Measurements from ENCODE around the gene CES3.

CES3 gene

DNA sequence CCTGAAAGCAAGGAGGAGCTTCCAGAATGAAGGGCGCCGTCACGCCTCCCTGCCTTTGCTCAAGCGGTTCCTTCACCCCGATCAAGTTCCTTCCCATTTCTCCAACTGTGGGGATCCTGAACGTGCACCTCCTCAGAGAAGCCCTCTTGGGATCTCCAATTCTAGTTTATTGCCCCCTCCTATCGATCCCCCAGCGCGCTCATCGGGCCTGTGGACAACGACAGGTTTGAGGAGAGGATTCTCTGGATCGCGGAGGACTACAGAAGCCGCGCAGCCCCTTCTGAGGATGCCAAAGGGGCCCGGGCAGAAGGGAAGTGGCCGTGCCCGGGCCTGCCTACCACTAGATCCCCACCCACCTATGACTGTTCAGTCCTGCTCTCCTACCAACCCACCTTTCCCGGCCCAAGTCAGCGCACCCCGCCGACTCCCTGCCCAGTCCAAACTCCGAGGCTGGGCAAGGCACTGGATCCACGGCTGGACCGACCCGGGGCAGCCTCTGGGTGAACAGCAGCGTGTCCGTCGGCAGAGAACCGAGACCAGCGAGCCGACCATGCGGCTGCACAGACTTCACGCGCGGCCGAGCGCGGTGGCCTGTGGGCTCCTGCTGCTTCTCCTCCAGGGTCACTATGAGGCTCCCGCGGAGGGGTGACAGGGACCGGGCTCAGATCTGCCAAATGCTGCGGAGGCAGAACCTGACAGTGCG is 12.8 kb upstream of the CES3 start:
- H3K36me3 ChIP-seq (ENCODE audit: low read length): no peaks in the 10 kb centered on the region
- no peak overlapping the region for H3K27ac ChIP-seq (ENCODE audit: low read depth, low read length)
- no peaks in the 10 kb centered on the region for H3F3A ChIP-seq (ENCODE audit: insufficient read depth)
- no peaks in the 10 kb centered on the region for H3K9me3 ChIP-seq (ENCODE audit: insufficient read depth, low read length)
- no peaks in the 10 kb centered on the region for H4K20me1 ChIP-seq (ENCODE audit: low read depth, low read length)
- no peak overlapping the region for H3K9ac ChIP-seq (ENCODE audit: low read length)
- H3K27me3 ChIP-seq (ENCODE audit: low read length): no peaks in the 10 kb centered on the region
- no peaks in the 10 kb centered on the region for H3K79me2 ChIP-seq (ENCODE audit: insufficient read depth, low read length)
- H3K4me3 ChIP-seq (ENCODE audit: insufficient read depth, low read length, poor library complexity, severe bottlenecking): no peak overlapping the region
- TF ChIP-seq EZH2phosphoT487 (conservative IDR thresholded peaks at IDR 0.05; ENCODE audit: low read length): no peak
- TF ChIP-seq, protein P1, sequence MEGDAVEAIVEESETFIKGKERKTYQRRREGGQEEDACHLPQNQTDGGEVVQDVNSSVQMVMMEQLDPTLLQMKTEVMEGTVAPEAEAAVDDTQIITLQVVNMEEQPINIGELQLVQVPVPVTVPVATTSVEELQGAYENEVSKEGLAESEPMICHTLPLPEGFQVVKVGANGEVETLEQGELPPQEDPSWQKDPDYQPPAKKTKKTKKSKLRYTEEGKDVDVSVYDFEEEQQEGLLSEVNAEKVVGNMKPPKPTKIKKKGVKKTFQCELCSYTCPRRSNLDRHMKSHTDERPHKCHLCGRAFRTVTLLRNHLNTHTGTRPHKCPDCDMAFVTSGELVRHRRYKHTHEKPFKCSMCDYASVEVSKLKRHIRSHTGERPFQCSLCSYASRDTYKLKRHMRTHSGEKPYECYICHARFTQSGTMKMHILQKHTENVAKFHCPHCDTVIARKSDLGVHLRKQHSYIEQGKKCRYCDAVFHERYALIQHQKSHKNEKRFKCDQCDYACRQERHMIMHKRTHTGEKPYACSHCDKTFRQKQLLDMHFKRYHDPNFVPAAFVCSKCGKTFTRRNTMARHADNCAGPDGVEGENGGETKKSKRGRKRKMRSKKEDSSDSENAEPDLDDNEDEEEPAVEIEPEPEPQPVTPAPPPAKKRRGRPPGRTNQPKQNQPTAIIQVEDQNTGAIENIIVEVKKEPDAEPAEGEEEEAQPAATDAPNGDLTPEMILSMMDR (IDR thresholded peaks at IDR 0.05; ENCODE audit: insufficient read depth, low read length, poor library complexity, severe bottlenecking): no peak
- H3K4me2 ChIP-seq (ENCODE audit: low read depth, low read length, poor library complexity, severe bottlenecking): peak overlapping the region; percentile 17
- no peak overlapping the region for H2AFZ ChIP-seq (ENCODE audit: low read depth, low read length, severe bottlenecking)
- no peaks in the 10 kb centered on the region for H3K9me2 ChIP-seq (replicated peaks; ENCODE audit: insufficient read depth, low read length)

DNA sequence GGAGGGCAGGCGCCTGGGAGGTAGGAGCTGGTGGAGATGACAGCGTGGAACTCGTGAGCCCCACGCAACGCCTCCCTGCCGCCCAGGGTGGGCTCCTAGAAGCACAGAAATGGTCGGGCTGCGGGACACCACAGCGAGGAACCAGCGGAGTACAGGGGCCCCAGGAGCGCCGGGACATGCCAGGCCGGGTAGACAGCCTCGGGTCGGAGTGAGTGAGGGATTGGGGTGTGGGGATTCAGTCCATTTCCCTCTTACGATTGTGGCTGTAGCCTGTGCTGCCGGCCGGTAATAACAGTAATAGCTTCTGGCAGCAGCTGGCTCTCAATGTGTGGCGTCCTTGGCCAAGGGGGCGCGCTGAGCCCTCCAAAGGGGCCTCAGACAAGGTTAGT is 12.2 kb upstream of the CES3 start:
- TF ChIP-seq EZH2phosphoT487 (conservative IDR thresholded peaks at IDR 0.05; ENCODE audit: low read length): no peak
- TF ChIP-seq, protein P1 (IDR thresholded peaks at IDR 0.05; ENCODE audit: insufficient read depth, low read length, poor library complexity, severe bottlenecking): no peak
- H3K9me2 ChIP-seq (replicated peaks; ENCODE audit: insufficient read depth, low read length): no peaks in the 10 kb centered on the region
- H2AFZ ChIP-seq (ENCODE audit: low read depth, low read length, severe bottlenecking): no peak overlapping the region
- H3K79me2 ChIP-seq (ENCODE audit: insufficient read depth, low read length): no peaks in the 10 kb centered on the region
- no peaks in the 10 kb centered on the region for H4K20me1 ChIP-seq (ENCODE audit: low read depth, low read length)
- H3K36me3 ChIP-seq (ENCODE audit: low read length): no peaks in the 10 kb centered on the region
- no peaks in the 10 kb centered on the region for H3K9me3 ChIP-seq (ENCODE audit: insufficient read depth, low read length)
- H3K27ac ChIP-seq (ENCODE audit: low read depth, low read length): no peak overlapping the region
- no peak overlapping the region for H3K4me3 ChIP-seq (ENCODE audit: insufficient read depth, low read length, poor library complexity, severe bottlenecking)
- H3F3A ChIP-seq (ENCODE audit: insufficient read depth): no peaks in the 10 kb centered on the region
- H3K9ac ChIP-seq (ENCODE audit: low read length): no peak overlapping the region
- H3K27me3 ChIP-seq (ENCODE audit: low read length): no peaks in the 10 kb centered on the region
- no peak overlapping the region for H3K4me2 ChIP-seq (ENCODE audit: low read depth, low read length, poor library complexity, severe bottlenecking)

DNA sequence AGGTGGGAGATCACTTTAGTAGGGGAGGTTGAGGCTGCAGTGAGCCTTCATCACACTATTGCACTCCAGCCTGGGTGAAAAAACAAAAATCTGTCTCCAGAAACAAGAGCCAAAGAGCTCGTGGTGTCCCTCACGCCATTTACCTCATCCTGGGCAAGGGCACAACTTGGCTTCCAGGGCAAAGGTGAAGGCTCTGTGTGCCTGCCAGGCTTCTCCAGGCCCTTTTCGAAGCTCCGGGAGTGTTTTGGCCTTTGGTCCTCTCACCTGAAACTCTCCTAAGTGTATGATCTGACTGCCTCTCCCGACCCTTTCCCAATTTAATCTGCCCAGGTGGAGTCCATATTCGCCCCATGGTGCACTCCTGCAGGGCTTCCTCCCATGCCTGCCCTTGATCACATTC is 11.6 kb upstream of the CES3 start:
- no peak overlapping the region for H3K4me3 ChIP-seq (ENCODE audit: insufficient read depth, low read length, poor library complexity, severe bottlenecking)
- no peak overlapping the region for H3K4me2 ChIP-seq (ENCODE audit: low read depth, low read length, poor library complexity, severe bottlenecking)
- H3K79me2 ChIP-seq (ENCODE audit: insufficient read depth, low read length): no peaks in the 10 kb centered on the region
- no peaks in the 10 kb centered on the region for H3K9me2 ChIP-seq (replicated peaks; ENCODE audit: insufficient read depth, low read length)
- no peak overlapping the region for H3K27ac ChIP-seq (ENCODE audit: low read depth, low read length)
- no peaks in the 10 kb centered on the region for H3K36me3 ChIP-seq (ENCODE audit: low read length)
- no peaks in the 10 kb centered on the region for H3K9me3 ChIP-seq (ENCODE audit: insufficient read depth, low read length)
- H3F3A ChIP-seq (ENCODE audit: insufficient read depth): no peaks in the 10 kb centered on the region
- H2AFZ ChIP-seq (ENCODE audit: low read depth, low read length, severe bottlenecking): no peak overlapping the region
- no peak for TF ChIP-seq EZH2phosphoT487 (conservative IDR thresholded peaks at IDR 0.05; ENCODE audit: low read length)
- TF ChIP-seq, protein P1 (IDR thresholded peaks at IDR 0.05; ENCODE audit: insufficient read depth, low read length, poor library complexity, severe bottlenecking): no peak
- H3K9ac ChIP-seq (ENCODE audit: low read length): no peak overlapping the region
- H3K27me3 ChIP-seq (ENCODE audit: low read length): no peaks in the 10 kb centered on the region
- H4K20me1 ChIP-seq (ENCODE audit: low read depth, low read length): no peaks in the 10 kb centered on the region
